ENCODE results near the gene SYDE1.
"Not testable (repeated sequence)": the region's sequence is repeated elsewhere in the genome, so short reads cannot be mapped to it uniquely, and the experiment has no call there.

The SYDE1 gene

DNA sequence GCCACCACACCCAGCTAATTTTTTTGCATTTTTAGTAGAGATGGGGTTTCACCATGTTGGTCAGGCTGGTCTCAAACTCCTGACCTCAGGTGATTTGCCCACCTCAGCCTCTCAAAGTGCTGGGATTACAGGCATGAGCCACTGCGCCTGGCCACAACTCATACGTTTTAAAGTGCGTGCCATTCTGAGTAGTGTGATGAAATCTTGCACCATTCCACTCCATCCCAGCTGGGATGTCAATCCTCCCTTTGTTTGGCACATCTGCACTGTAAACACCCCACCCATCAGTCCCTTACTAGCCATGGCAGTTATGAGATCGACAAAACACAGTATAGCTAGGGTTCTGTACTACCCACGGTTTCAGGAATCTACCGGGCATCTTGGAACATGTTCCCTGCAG lies 9.2 kb upstream of the SYDE1 start:
- not testable (repeated sequence) for H3K4me3 Mint-ChIP-seq; DNase-seq; ATAC-seq (replicated peaks); H3K4me1 Mint-ChIP-seq; H3K36me3 Mint-ChIP-seq; H3K9me3 Mint-ChIP-seq; H3K27ac Mint-ChIP-seq
- H3K27me3 Mint-ChIP-seq = peaks cover 15 to 34% of the 10 kb centered on the region in 2 donors

DNA sequence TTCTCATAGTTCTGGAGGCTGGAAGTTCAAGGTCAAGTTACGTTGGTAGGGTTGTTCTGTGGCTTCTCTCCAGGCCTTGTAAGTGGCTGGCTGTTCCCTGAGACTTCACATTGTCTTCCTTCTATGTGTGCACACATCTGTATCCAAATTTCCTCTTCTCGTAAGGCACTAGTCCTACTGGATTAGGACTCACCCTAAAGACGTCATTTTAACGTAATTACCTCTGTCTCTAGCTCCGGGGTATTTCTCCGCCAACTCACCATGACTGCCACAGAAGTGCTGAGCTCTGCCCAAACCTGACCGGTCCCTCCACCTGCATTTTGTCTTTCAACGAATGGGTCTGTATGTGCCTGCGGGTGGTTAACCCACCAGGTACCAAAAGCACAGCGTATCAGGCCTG lies 8.7 kb upstream of the SYDE1 start:
- Mint-ChIP-seq H3K36me3 (peaks cover under 1 to 2% of the 10 kb centered on the region in 2 donors), H3K4me1 (no peaks in the 10 kb centered on the region), H3K9me3 (peaks cover 2 to 3% of the 10 kb centered on the region in 2 donors), H3K27ac (no peak overlapping the region), H3K4me3 (no peak overlapping the region), H3K27me3 (peaks cover 16 to 34% of the 10 kb centered on the region in 2 donors)
- no peak for DNase-seq
- ATAC-seq (replicated peaks) = no peak

DNA sequence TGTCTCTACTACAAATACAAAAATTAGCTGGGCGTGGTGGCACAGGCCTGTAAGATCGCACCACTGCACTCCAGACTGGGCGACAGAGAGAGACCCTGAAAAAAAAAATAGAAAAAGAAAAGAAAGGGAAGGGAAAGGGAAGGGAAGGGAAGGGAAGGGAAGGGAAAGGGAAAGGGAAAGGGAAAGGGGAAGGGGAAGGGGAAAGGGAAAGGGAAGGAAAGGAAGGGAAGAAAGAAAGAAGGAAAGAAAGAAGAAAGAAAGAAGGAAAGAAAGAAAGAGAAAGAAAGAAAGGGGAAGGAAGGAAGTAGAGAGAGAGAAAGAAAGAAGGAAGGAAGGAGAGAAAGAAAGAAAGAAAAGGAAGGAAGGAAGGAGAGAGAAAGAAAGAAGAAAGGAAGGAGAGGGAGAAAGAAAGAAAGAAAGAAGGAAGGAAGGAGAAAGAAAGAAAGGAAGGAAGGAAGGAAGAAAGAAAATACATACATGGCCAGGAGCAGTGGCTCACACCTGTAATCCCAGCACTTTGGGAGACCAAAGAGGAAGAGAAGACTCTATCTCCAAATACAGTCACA lies 8.1 kb upstream of the SYDE1 start:
- peaks cover 5 to 7% of the 10 kb centered on the region in 2 donors for H3K9me3 Mint-ChIP-seq
- ATAC-seq (replicated peaks) = no peak
- H3K4me3 Mint-ChIP-seq = no peak overlapping the region
- no peak for DNase-seq
- peaks cover 20 to 36% of the 10 kb centered on the region in 2 donors for H3K27me3 Mint-ChIP-seq
- H3K4me1 Mint-ChIP-seq = no peaks in the 10 kb centered on the region
- H3K27ac Mint-ChIP-seq = no peak overlapping the region
- peaks cover 2 to 4% of the 10 kb centered on the region in 2 donors for H3K36me3 Mint-ChIP-seq

DNA sequence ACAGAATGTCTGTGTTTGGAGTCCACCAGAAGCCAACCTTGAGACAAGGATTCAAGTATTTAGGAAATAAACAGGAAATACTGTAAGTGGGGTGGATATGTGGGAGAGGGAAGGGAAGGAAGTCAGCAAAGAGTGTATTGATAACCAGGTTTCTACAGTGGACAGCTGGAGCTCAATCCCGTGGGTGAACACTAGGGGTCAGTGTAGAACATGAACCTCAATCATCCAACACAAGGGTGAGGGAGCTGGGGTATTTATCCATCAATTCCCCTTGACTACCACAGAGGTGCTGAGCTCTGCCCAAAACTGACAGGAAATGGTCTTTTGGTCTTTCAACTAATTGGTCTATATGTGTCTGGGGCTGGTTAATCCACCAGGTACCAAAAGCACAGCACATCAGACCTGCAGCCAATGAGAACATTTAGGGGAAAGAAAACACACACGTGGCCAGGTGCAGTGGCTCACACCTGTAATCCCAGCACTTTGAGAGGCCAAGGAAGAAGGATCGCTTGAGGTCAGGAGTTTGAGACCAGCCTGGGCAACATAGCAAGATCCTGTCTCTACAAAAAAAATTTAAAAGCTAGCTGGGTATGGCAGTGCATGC lies 5.6 kb upstream of the SYDE1 start:
- peaks cover 35 to 37% of the 10 kb centered on the region in 2 donors for H3K27me3 Mint-ChIP-seq
- DNase-seq (no peak), ATAC-seq (replicated peaks) (peak in 1 of 2 donors; percentile 58)
- H3K27ac Mint-ChIP-seq = no peak overlapping the region
- H3K4me1 Mint-ChIP-seq = peaks cover under 1 to 2% of the 10 kb centered on the region in 2 donors
- H3K36me3 Mint-ChIP-seq = peaks cover 2 to 9% of the 10 kb centered on the region in 2 donors
- peaks cover 10 to 12% of the 10 kb centered on the region in 2 donors for H3K9me3 Mint-ChIP-seq
- no peak overlapping the region for H3K4me3 Mint-ChIP-seq

DNA sequence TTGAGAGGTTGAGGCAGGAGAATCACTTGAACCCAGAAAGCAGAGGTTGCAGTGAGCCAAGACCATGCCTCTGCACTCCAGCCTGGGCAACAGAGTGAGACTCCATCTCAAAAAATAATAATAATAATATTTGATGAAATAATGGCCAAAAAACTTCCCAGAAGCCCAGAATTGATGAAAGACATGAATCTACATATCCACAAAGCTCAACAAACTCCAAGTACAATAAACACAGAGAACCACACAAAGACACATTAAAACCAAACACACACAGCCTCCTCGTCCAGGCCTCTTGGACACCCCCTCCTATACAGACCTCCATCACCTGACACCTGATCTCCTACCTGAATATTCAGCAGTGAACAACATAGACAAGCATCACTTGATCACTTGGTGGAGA lies 3.2 kb upstream of the SYDE1 start:
- H3K27ac Mint-ChIP-seq = no peak overlapping the region
- ATAC-seq (replicated peaks) = no peak
- no peak for DNase-seq
- H3K4me3 Mint-ChIP-seq = no peak overlapping the region
- peaks cover 2 to 11% of the 10 kb centered on the region in 2 donors for H3K36me3 Mint-ChIP-seq
- peaks cover 45 to 49% of the 10 kb centered on the region in 2 donors for H3K27me3 Mint-ChIP-seq
- peaks cover 10 to 12% of the 10 kb centered on the region in 2 donors for H3K4me1 Mint-ChIP-seq
- H3K9me3 Mint-ChIP-seq = peaks cover 10 to 12% of the 10 kb centered on the region in 2 donors

DNA sequence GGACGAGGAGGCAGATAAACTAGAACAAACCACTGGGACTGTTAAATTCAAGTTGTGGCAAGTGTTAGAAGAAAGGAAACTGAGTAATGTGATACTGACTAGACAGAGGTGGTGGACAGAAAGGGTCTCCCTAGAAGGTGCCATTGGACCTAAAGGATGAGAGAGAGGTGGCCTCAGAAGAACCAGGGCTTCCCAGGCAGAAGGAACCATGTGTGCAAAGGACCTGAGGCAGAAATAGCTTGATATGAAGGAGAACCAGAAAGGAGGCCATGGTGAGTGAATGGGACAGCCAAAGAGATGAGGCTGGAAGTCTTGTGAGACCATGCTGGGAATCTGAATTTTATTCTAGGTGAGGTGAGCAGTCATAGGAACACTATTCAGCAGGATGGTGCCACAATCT lies 2.8 kb upstream of the SYDE1 start:
- H3K27ac Mint-ChIP-seq = no peak overlapping the region
- H3K27me3 Mint-ChIP-seq = peaks cover 44 to 53% of the 10 kb centered on the region in 2 donors
- ATAC-seq (replicated peaks) (no peak), DNase-seq (no peak)
- H3K9me3 Mint-ChIP-seq = peaks cover 10 to 12% of the 10 kb centered on the region in 2 donors
- H3K36me3 Mint-ChIP-seq = peaks cover 2 to 11% of the 10 kb centered on the region in 2 donors
- peaks cover 10 to 12% of the 10 kb centered on the region in 2 donors for H3K4me1 Mint-ChIP-seq
- no peak overlapping the region for H3K4me3 Mint-ChIP-seq

DNA sequence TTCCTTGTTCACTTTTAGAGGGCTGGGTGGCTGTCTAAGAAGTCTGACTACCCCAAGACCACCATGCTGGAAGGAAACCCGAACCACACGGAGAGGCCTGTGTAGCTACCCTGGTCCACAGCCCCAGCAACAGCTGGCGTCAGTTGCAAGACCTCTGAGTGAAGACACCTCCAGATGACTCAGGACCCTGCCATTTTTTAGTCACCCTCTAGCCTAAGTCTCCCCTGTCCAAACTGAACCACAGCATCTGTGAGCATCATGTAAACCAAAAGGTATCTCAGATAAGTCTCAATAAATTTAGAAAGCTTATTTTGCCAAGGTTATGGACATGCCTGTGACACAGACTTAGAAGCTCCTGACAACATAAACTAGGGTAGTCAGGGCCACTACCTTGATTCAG lies 2.2 kb upstream of the SYDE1 start:
- H3K27ac Mint-ChIP-seq = no peak overlapping the region
- H3K36me3 Mint-ChIP-seq = peaks cover 2 to 11% of the 10 kb centered on the region in 2 donors
- no peak overlapping the region for H3K4me3 Mint-ChIP-seq
- H3K4me1 Mint-ChIP-seq = peaks cover 10 to 12% of the 10 kb centered on the region in 2 donors
- ATAC-seq (replicated peaks) (no peak), DNase-seq (no peak)
- peaks cover 10 to 12% of the 10 kb centered on the region in 2 donors for H3K9me3 Mint-ChIP-seq
- H3K27me3 Mint-ChIP-seq = peaks cover 46 to 56% of the 10 kb centered on the region in 2 donors

DNA sequence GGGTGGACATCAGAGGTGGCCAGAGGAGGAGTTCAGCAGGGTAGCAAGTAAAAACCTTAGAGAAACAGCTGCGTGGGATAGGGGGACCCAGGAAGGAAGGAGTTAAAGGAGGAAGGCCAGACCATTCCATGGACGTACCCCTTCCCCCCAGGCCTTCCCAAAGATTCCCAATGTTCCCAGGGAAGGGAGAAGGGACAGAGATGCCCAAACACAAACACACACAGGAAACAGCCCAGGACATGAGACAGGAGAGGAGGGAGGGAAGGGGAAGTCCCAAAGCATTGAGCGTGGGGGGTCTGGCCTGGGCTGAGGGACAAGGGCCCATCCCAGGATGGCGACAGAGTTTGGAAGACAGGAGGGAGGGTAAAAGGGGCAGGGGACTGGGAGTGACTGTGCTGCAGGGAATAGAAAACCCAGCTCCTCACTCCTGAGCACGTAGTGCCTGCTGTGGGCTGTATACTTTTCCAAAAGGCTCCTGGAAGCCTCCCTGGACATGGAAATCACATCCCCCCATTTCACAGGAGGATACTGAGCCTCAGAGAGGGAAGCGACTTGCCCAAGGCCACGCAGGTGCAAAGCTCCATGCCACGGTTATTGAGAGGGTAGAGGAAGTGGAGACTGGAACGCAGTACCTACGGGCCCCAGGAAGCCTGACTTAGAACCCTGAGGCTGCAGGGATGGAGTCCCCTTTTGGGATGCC lies 1.1 kb downstream of the SYDE1 start:
- no peak overlapping the region for H3K27ac Mint-ChIP-seq
- DNase-seq (no peak), ATAC-seq (replicated peaks) (no peak)
- H3K27me3 Mint-ChIP-seq = peaks cover 46 to 50% of the 10 kb centered on the region in 2 donors
- no peak overlapping the region for H3K4me3 Mint-ChIP-seq
- H3K36me3 Mint-ChIP-seq = peaks cover 2 to 11% of the 10 kb centered on the region in 2 donors
- peaks cover 9 to 11% of the 10 kb centered on the region in 2 donors for H3K9me3 Mint-ChIP-seq
- peaks cover 10 to 12% of the 10 kb centered on the region in 2 donors for H3K4me1 Mint-ChIP-seq

DNA sequence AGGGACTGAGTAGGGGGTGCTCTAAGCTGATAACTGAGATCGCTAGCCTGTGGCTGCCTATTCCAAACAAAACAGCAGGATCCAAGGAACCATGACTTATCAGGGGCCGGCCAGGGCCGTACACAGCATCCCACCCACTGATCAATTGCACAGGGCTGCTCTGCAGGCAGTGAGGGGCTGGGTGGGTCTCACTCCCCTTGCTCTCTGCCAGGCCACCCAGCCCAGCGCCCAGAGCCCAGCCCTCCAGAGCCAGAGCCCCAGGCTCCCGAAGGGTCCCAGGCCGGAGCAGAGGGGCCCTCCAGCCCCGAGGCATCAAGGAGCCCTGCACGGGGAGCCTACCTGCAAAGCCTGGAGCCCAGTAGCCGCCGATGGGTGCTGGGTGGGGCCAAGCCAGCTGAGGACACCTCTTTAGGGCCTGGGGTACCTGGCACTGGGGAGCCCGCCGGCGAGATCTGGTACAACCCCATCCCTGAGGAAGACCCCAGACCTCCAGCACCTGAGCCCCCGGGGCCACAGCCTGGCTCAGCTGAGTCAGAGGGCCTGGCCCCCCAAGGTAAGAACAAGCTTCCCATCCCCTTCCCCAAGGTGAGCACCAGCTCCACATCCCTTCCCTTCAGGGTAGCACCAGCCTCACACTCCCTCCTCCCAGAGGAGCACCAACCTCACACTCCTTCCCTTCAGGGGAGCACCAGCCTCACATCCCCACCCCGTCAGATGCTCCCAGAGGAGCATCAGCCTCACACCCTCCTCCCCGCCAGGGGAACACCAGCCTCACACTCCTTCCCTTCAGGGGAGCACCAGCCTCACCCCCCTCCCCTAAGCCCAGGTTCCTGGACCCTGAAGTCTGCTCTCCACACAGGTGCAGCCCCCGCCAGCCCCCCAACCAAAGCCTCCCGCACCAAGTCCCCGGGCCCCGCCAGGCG lies 1.9 kb downstream of the SYDE1 start:
- no peak overlapping the region for H3K27ac Mint-ChIP-seq
- H3K36me3 Mint-ChIP-seq = peaks cover under 1 to 7% of the 10 kb centered on the region in 2 donors
- H3K27me3 Mint-ChIP-seq = peaks cover 41 to 48% of the 10 kb centered on the region in 2 donors

DNA sequence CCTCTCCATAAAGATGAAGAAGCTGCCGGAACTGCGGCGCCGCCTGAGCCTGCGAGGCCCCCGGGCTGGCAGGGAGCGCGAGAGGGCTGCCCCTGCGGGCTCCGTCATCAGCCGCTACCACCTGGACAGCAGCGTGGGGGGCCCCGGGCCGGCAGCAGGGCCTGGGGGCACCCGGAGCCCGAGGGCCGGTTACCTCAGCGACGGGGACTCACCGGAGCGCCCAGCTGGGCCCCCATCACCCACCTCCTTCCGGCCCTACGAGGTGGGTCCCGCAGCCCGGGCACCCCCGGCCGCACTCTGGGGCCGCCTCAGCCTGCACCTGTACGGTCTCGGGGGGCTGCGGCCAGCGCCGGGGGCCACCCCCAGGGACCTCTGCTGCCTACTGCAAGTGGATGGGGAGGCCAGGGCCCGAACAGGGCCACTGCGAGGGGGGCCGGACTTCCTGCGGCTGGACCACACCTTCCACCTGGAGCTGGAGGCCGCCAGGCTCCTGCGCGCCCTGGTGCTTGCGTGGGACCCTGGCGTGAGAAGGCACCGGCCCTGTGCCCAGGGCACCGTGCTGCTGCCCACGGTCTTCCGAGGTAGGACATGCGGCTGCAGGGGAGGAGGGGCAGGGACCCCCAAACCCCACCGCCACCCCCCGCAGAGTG lies 2.7 kb downstream of the SYDE1 start:
- DNase-seq = no peak
- no peak overlapping the region for H3K4me3 Mint-ChIP-seq
- H3K27me3 Mint-ChIP-seq = peaks cover 35 to 42% of the 10 kb centered on the region in 2 donors
- no peaks in the 10 kb centered on the region for H3K9me3 Mint-ChIP-seq
- no peak overlapping the region for H3K27ac Mint-ChIP-seq
- ATAC-seq (replicated peaks) = no peak
- H3K4me1 Mint-ChIP-seq = peaks cover 10 to 12% of the 10 kb centered on the region in 2 donors
- H3K36me3 Mint-ChIP-seq = peaks cover 4 to 9% of the 10 kb centered on the region in 2 donors

More for the DNA sequence above, 1.9 kb downstream of the SYDE1 start:
- no peak overlapping the region for H3K4me3 Mint-ChIP-seq
- H3K4me1 Mint-ChIP-seq = peaks cover 10 to 12% of the 10 kb centered on the region in 2 donors
- no peak for DNase-seq
- ATAC-seq (replicated peaks) = no peak
- peaks cover 5% of the 10 kb centered on the region in 2 donors for H3K9me3 Mint-ChIP-seq

DNA sequence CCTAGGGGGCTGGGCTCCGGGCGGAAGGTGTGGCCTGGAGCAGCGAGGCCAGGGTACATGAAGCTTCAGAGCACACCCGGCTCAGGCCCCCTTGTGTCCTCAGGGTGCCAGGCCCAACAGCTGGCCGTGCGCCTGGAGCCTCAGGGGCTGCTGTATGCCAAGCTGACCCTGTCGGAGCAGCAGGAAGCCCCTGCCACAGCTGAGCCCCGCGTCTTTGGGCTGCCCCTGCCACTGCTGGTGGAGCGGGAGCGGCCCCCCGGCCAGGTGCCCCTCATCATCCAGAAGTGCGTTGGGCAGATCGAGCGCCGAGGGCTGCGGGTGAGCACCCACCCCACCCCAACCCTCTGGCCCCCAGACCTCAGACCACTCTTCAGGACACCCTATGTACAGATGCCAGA lies 3.2 kb downstream of the SYDE1 start:
- Mint-ChIP-seq H3K36me3 (peaks cover 4 to 15% of the 10 kb centered on the region in 2 donors), H3K9me3 (no peaks in the 10 kb centered on the region), H3K27me3 (peaks cover 31 to 37% of the 10 kb centered on the region in 2 donors), H3K4me1 (peaks cover 10 to 12% of the 10 kb centered on the region in 2 donors), H3K4me3 (no peak overlapping the region), H3K27ac (no peak overlapping the region)
- DNase-seq (no peak), ATAC-seq (replicated peaks) (no peak)

DNA sequence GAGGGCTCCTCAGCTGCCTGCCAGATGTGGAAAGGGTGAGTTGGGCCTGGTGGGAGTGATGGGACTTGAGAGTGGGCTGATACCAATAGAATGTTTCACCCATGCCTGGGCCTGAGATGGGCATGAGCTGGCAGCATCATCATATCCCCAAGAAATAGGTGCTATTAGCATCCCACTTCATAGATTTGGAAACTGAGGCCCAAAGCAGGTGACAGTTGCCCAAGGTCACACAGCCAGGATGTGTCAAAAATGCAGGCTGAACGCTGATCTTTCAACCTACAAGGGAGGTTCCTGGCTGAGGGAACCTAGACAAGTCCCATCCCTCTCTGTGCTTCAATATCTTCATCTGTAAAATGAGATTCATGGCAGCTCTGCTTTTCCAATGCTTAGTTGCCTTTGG lies 4.6 kb downstream of the SYDE1 start:
- ATAC-seq (replicated peaks) (no peak), DNase-seq (no peak)
- Mint-ChIP-seq H3K4me3 (no peak overlapping the region), H3K36me3 (peaks cover 10 to 19% of the 10 kb centered on the region in 2 donors), H3K4me1 (peaks cover 7 to 8% of the 10 kb centered on the region in 2 donors), H3K27me3 (peaks cover 19 to 24% of the 10 kb centered on the region in 2 donors), H3K9me3 (no peaks in the 10 kb centered on the region), H3K27ac (no peak overlapping the region)

DNA sequence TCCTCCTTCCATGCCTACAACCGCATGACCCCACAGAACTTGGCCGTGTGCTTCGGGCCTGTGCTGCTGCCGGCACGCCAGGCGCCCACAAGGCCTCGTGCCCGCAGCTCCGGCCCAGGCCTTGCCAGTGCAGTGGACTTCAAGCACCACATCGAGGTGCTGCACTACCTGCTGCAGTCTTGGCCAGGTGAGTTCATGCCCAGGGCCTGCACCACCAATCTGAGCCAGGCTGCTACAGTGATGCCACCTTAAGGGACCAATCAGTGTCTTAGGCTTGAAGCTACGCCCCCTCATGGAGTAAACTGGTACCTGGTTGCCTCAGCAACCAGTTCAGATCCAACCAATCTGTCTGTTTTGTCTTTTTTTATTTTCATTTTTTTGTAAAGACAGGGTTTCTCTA lies 5.2 kb downstream of the SYDE1 start:
- Mint-ChIP-seq H3K4me3 (peak overlapping the region in 1 of 2 donors; percentile 56), H3K27me3 (peaks cover 15 to 21% of the 10 kb centered on the region in 2 donors), H3K27ac (no peak overlapping the region), H3K9me3 (no peaks in the 10 kb centered on the region), H3K4me1 (peaks cover 5 to 6% of the 10 kb centered on the region in 2 donors), H3K36me3 (peaks cover 13 to 24% of the 10 kb centered on the region in 2 donors)
- DNase-seq = no peak
- ATAC-seq (replicated peaks) = no peak
